Activated CD8-positive, alpha-beta T cell treated with anti-CD3 and anti-CD28 coated beads, Interleukin-2, amount 10 ng/mL, durations not matched to agents 7 days and 5 days (primary cell): ENCODE results near the gene CTAG1B. TPM values are rescaled to one million over a fixed set of nuclear protein-coding genes. Genes with fewer than 3 reads are reported as not detected.
A peak's percentile ranks its signal among the peaks of the same experiment; 100 is the strongest.
"Not testable (repeated sequence)": the region's sequence is repeated elsewhere in the genome, so short reads cannot be mapped to it uniquely, and the experiment has no call there.

Experiments
- ATAC-seq: fragments of 150-1000 bp; cut with Tn5 transposase; one replicate; pipeline ENCODE4 v1.10.0; 2021; ENCODE audit warnings: moderate library complexity
- CTCF ChIA-PET: fragments of 350-600 bp; sonication (Branson Sonifier 250); formaldehyde crosslinking; loops from one replicate; lab custom pipeline; 2021; ENCODE audit warnings: antibody characterized with exemption; lab: Charles Lee
- POLR2A ChIA-PET: fragments of 350-600 bp; sonication (Branson Sonifier 250); formaldehyde crosslinking; loops from one replicate; lab custom pipeline; 2021; ENCODE audit warnings: antibody characterized with exemption; lab: Charles Lee
- DNase-seq: peaks from one replicate; pipeline ENCODE4 v3.0.0-alpha.2; 2020
- H3K27ac Mint-ChIP-seq: one replicate; pipeline ENCODE4 v1.8.0; 2021; ENCODE audit warnings: mild to moderate bottlenecking, mixed read lengths
- H3K27me3 Mint-ChIP-seq: one replicate; pipeline ENCODE4 v1.8.0; 2021; ENCODE audit warnings: low read depth, mixed read lengths
- H3K36me3 Mint-ChIP-seq: one replicate; pipeline ENCODE4 v1.8.0; 2021; ENCODE audit warnings: low read depth, mixed read lengths
- H3K4me1 Mint-ChIP-seq: one replicate; pipeline ENCODE4 v1.8.0; 2021; ENCODE audit warnings: low read depth, mixed read lengths
- H3K4me3 Mint-ChIP-seq: one replicate; pipeline ENCODE4 v1.8.0; 2021; ENCODE audit warnings: mild to moderate bottlenecking, mixed read lengths
- H3K9me3 Mint-ChIP-seq: one replicate; pipeline ENCODE4 v1.8.0; 2022; ENCODE audit warnings: mixed read lengths; ENCODE audit not compliant: insufficient read depth
- total RNA-seq, 2 experiments: library from RNA; stranded (reverse); gene quantifications; one replicate each; pipeline ENCODE4 v1.2.3, GENCODE V29; 2021

The CTAG1B gene
- total RNA-seq, 2 experiments from 2014 or later, result not detected

GRCh38 chrX:154596290-154596929, 22.7 kb downstream of the CTAG1B start:
- ATAC-seq (no peak), DNase-seq (no peak)
- Mint-ChIP-seq H3K36me3 (no peaks in the 10 kb centered on the region), H3K4me1 (peaks cover 23% of the 10 kb centered on the region), H3K9me3 (no peaks in the 10 kb centered on the region), H3K27me3 (no peaks in the 10 kb centered on the region), H3K27ac (no peak overlapping the region), H3K4me3 (no peak overlapping the region)
- ChIA-PET POLR2A (no interaction called here), CTCF (no interaction called here)

GRCh38 chrX:154595559-154596249, 23.4 kb downstream of the CTAG1B start:
- H3K9me3 Mint-ChIP-seq, result no peaks in the 10 kb centered on the region
- no peak overlapping the region for H3K4me3 Mint-ChIP-seq
- no peaks in the 10 kb centered on the region for H3K27me3 Mint-ChIP-seq
- no peak overlapping the region for H3K27ac Mint-ChIP-seq
- no peaks in the 10 kb centered on the region for H3K36me3 Mint-ChIP-seq
- no peak for DNase-seq
- no peak for ATAC-seq
- ChIA-PET POLR2A (no interaction called here), CTCF (no interaction called here)
- H3K4me1 Mint-ChIP-seq, result peaks cover 23% of the 10 kb centered on the region

GRCh38 chrX:154594491-154594890, 24.6 kb downstream of the CTAG1B start:
- Mint-ChIP-seq H3K36me3 (no peaks in the 10 kb centered on the region), H3K9me3 (no peaks in the 10 kb centered on the region), H3K4me1 (peaks cover 12% of the 10 kb centered on the region), H3K27ac (no peak overlapping the region), H3K4me3 (no peak overlapping the region), H3K27me3 (no peaks in the 10 kb centered on the region)
- DNase-seq (no peak), ATAC-seq (no peak)
- CTCF ChIA-PET, result no interaction called here
- POLR2A ChIA-PET, result no interaction called here

- ChIA-PET CTCF (interaction anchor here (1.1 to 1.2 kb wide), 2 partner anchors 155 to 874 kb away, joined by 3 read pairs; no protein-coding TSS in a partner anchor), POLR2A (no interaction called here)
- no peaks in the 10 kb centered on the region for H3K9me3 Mint-ChIP-seq
- no peaks in the 10 kb centered on the region for H3K27me3 Mint-ChIP-seq
- ATAC-seq (no peak), DNase-seq (no peak)
- peaks cover 11% of the 10 kb centered on the region for H3K4me1 Mint-ChIP-seq
- H3K4me3 Mint-ChIP-seq, result no peak overlapping the region
- H3K36me3 Mint-ChIP-seq, result no peaks in the 10 kb centered on the region
- H3K27ac Mint-ChIP-seq, result no peak overlapping the region
Observed at GRCh38 chrX:154593201-154593600, 25.9 kb downstream of the CTAG1B start.

GRCh38 chrX:154592505-154592904, 26.6 kb downstream of the CTAG1B start:
- H3K9me3 Mint-ChIP-seq, result no peaks in the 10 kb centered on the region
- H3K4me3 Mint-ChIP-seq, result no peak overlapping the region
- no peak overlapping the region for H3K27ac Mint-ChIP-seq
- DNase-seq, result no peak
- H3K27me3 Mint-ChIP-seq, result no peaks in the 10 kb centered on the region
- no peak for ATAC-seq
- H3K4me1 Mint-ChIP-seq, result peaks cover 11% of the 10 kb centered on the region
- no peaks in the 10 kb centered on the region for H3K36me3 Mint-ChIP-seq
- ChIA-PET POLR2A (no interaction called here), CTCF (interaction anchor here (1.1 to 1.2 kb wide), 2 partner anchors 156 to 873 kb away, joined by 3 read pairs; no protein-coding TSS in a partner anchor)

GRCh38 chrX:154590415-154590814, 28.7 kb downstream of the CTAG1B start:
- CTCF ChIA-PET, result not testable (repeated sequence)

GRCh38 chrX:154584585-154585183, 34.4 kb downstream of the CTAG1B start, which contains the start of gene CTAG1A:
TSS of gene CTAG1A (plus strand) at chrX:154585133. CDS start at chrX:154585207, 74 bp downstream.
- ATAC-seq, H3K9me3 Mint-ChIP-seq, POLR2A ChIA-PET, H3K36me3 Mint-ChIP-seq, H3K4me3 Mint-ChIP-seq, H3K27ac Mint-ChIP-seq, DNase-seq, H3K27me3 Mint-ChIP-seq, CTCF ChIA-PET, H3K4me1 Mint-ChIP-seq: not testable (repeated sequence)

More at GRCh38 chrX:154590415-154590814, 28.7 kb downstream of the CTAG1B start:
- ATAC-seq, H3K4me3 Mint-ChIP-seq, H3K27me3 Mint-ChIP-seq, H3K36me3 Mint-ChIP-seq, DNase-seq, POLR2A ChIA-PET, H3K4me1 Mint-ChIP-seq, H3K27ac Mint-ChIP-seq, H3K9me3 Mint-ChIP-seq: not testable (repeated sequence)

- H3K4me1 Mint-ChIP-seq, H3K9me3 Mint-ChIP-seq, POLR2A ChIA-PET, ATAC-seq, CTCF ChIA-PET, H3K27ac Mint-ChIP-seq, H3K36me3 Mint-ChIP-seq, DNase-seq, H3K27me3 Mint-ChIP-seq, H3K4me3 Mint-ChIP-seq: not testable (repeated sequence)
Observed at GRCh38 chrX:154582994-154583393, 36.1 kb downstream of the CTAG1B start.

- POLR2A ChIA-PET, H3K27me3 Mint-ChIP-seq, H3K4me1 Mint-ChIP-seq, H3K9me3 Mint-ChIP-seq, H3K4me3 Mint-ChIP-seq, DNase-seq, CTCF ChIA-PET, H3K36me3 Mint-ChIP-seq, H3K27ac Mint-ChIP-seq: not testable (repeated sequence)
- ATAC-seq, result peak; percentile 51
Observed at GRCh38 chrX:154575076-154575475, 44.0 kb downstream of the CTAG1B start.

- not testable (repeated sequence) for H3K4me3 Mint-ChIP-seq, H3K27me3 Mint-ChIP-seq
Observed at GRCh38 chrX:154573061-154573460, 46.0 kb downstream of the CTAG1B start.

GRCh38 chrX:154570361-154570760, 48.7 kb downstream of the CTAG1B start:
- H3K9me3 Mint-ChIP-seq, H3K27me3 Mint-ChIP-seq, H3K4me3 Mint-ChIP-seq, CTCF ChIA-PET, POLR2A ChIA-PET, DNase-seq, H3K4me1 Mint-ChIP-seq, ATAC-seq, H3K27ac Mint-ChIP-seq, H3K36me3 Mint-ChIP-seq: not testable (repeated sequence)

More at GRCh38 chrX:154573061-154573460, 46.0 kb downstream of the CTAG1B start:
- H3K9me3 Mint-ChIP-seq, H3K4me1 Mint-ChIP-seq, ATAC-seq, CTCF ChIA-PET, POLR2A ChIA-PET, H3K27ac Mint-ChIP-seq, DNase-seq, H3K36me3 Mint-ChIP-seq: not testable (repeated sequence)
